ENCODE data around the gene MSANTD1.
A peak's percentile ranks its signal among the peaks of the same experiment; 100 is the strongest.

MSANTD1 gene

GRCh38 chr4:3217266-3217665, 31.7 kb upstream of the MSANTD1 start:
- DNase-seq, result no peak

GRCh38 chr4:3217771-3218170, 31.2 kb upstream of the MSANTD1 start:
- no peak for DNase-seq

GRCh38 chr4:3218824-3219760, 29.9 kb upstream of the MSANTD1 start:
- no peak for DNase-seq

- DNase-seq, result no peak
Observed at GRCh38 chr4:3219761-3220475, 29.0 kb upstream of the MSANTD1 start.

- peak; percentile 30 for DNase-seq
Observed at GRCh38 chr4:3220476-3221183, 28.3 kb upstream of the MSANTD1 start.

GRCh38 chr4:3221184-3221494, 27.8 kb upstream of the MSANTD1 start:
- DNase-seq, result no peak

GRCh38 chr4:3221996-3222395, 27.0 kb upstream of the MSANTD1 start:
- no peak for DNase-seq

GRCh38 chr4:3223346-3223745, 25.6 kb upstream of the MSANTD1 start:
- DNase-seq, result no peak

GRCh38 chr4:3223956-3224748, 24.8 kb upstream of the MSANTD1 start:
- no peak for DNase-seq

GRCh38 chr4:3225071-3225850, 23.7 kb upstream of the MSANTD1 start:
- no peak for DNase-seq

GRCh38 chr4:3225936-3226335, 23.0 kb upstream of the MSANTD1 start:
- DNase-seq, result no peak

GRCh38 chr4:3226467-3226866, 22.5 kb upstream of the MSANTD1 start:
- no peak for DNase-seq

- DNase-seq, result no peak
Observed at GRCh38 chr4:3226944-3227343, 22.0 kb upstream of the MSANTD1 start.

- DNase-seq, result no peak
Observed at GRCh38 chr4:3227878-3228675, 20.9 kb upstream of the MSANTD1 start.

- no peak for DNase-seq
Observed at GRCh38 chr4:3228881-3229280, 20.1 kb upstream of the MSANTD1 start.

GRCh38 chr4:3229328-3229727, 19.6 kb upstream of the MSANTD1 start:
- DNase-seq, result no peak

GRCh38 chr4:3229964-3230363, 19.0 kb upstream of the MSANTD1 start:
- DNase-seq, result no peak

GRCh38 chr4:3231471-3231870, 17.5 kb upstream of the MSANTD1 start:
- no peak for DNase-seq

- DNase-seq, result no peak
Observed at GRCh38 chr4:3232001-3232400, 17.0 kb upstream of the MSANTD1 start.

- DNase-seq, result no peak
Observed at GRCh38 chr4:3232871-3233271, 16.1 kb upstream of the MSANTD1 start.

- no peak for DNase-seq
Observed at GRCh38 chr4:3233391-3234071, 15.4 kb upstream of the MSANTD1 start.

All from activated CD4-positive, alpha-beta T cell treated with anti-CD3 and anti-CD28 coated beads, Interleukin-2, amount 50 U/mL, for 16 hours (primary cell).